ENCODE results near the gene LSS. TPM values are rescaled to one million over a fixed set of nuclear protein-coding genes. Genes with fewer than 3 reads are reported as not detected.

LSS gene
- total RNA-seq, 1 donor from 2014 or later, result 103 TPM

DNA sequence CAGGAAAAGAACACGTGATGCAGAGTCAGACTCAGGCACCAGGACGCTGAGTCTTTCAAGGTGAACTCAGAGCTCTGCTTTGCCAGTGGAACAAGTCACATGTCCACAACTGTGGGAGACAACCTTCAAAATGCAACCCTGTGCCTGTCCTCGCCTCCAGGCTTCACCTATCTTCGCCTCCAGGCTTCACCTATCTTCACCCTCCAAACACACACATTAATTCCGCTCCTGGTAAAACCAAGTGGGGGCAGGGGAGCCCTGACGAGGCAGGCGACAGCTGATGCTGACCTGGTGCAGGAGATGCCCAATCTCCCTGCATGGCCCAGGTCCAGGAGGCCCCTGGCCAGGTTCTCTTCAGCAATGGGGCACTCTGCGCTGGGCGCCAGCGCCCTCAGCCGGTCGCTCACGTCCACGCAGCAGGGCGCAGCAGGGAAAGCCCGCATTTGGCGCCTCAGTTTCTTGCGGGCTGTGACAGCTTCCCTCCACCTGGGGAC lies 28.0 kb upstream of the LSS start:
- Histone ChIP-seq H3K9me3 (no peaks in the 10 kb centered on the region), H3K27me3 (no peaks in the 10 kb centered on the region), H3K36me3 (peaks cover 0 to 99% of the 10 kb centered on the region in 2 donors), H3K4me3 (no peak overlapping the region), H3K27ac (no peak overlapping the region), H3K4me1 (no peaks in the 10 kb centered on the region)
- no peak for DNase-seq (ENCODE audit: extremely low spot score in 2 of 2)
- TF ChIP-seq, protein P1, sequence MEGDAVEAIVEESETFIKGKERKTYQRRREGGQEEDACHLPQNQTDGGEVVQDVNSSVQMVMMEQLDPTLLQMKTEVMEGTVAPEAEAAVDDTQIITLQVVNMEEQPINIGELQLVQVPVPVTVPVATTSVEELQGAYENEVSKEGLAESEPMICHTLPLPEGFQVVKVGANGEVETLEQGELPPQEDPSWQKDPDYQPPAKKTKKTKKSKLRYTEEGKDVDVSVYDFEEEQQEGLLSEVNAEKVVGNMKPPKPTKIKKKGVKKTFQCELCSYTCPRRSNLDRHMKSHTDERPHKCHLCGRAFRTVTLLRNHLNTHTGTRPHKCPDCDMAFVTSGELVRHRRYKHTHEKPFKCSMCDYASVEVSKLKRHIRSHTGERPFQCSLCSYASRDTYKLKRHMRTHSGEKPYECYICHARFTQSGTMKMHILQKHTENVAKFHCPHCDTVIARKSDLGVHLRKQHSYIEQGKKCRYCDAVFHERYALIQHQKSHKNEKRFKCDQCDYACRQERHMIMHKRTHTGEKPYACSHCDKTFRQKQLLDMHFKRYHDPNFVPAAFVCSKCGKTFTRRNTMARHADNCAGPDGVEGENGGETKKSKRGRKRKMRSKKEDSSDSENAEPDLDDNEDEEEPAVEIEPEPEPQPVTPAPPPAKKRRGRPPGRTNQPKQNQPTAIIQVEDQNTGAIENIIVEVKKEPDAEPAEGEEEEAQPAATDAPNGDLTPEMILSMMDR (IDR thresholded peaks at IDR 0.05), result no peak
- no peak for TF ChIP-seq POLR2AphosphoS5 (IDR thresholded peaks at IDR 0.05; ENCODE audit: insufficient read depth in 1 of 2, low read depth in 1 of 2)
- TF ChIP-seq POLR2A (IDR thresholded peaks at IDR 0.05), result no peak
- intact Hi-C loops (cut with DNase I), result no loop called here

DNA sequence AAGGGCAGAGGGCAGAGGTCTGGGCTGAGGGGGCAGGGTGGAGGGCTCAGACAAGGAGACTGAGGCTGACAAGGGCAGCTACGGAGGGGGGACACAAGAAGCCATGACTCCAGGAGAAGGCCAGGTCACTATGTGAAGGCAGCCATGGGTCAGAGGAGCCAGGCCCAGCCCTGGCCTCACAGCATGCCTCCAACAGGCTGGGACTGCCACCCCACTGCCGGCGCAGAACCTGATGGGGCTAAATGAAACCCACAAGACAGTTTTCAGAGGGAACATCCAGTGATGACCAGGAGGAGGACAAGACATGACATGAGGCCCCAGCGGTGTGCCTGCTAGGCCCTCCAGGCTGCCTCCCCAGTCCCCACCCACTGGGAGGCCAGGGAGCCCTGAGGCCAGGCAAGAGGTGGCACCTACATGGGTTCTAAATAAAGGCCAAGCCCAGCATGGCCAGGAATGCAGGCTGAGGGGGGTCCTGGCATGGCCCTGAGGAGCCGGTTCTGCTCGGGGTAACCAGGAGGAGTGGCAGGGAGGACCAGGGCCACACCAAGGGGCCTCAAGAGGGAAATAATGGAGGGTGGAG lies 27.3 kb upstream of the LSS start:
- Histone ChIP-seq H3K27me3 (no peaks in the 10 kb centered on the region), H3K36me3 (peaks cover 0 to 99% of the 10 kb centered on the region in 2 donors), H3K27ac (no peak overlapping the region), H3K4me1 (no peaks in the 10 kb centered on the region), H3K9me3 (no peaks in the 10 kb centered on the region), H3K4me3 (no peak overlapping the region)
- TF ChIP-seq POLR2AphosphoS5 (IDR thresholded peaks at IDR 0.05; ENCODE audit: insufficient read depth in 1 of 2, low read depth in 1 of 2), result no peak
- TF ChIP-seq, protein P1 (IDR thresholded peaks at IDR 0.05), result no peak
- TF ChIP-seq POLR2A (IDR thresholded peaks at IDR 0.05), result no peak
- DNase-seq (ENCODE audit: extremely low spot score in 2 of 2), result no peak
- intact Hi-C loops (cut with DNase I), result no loop called here

DNA sequence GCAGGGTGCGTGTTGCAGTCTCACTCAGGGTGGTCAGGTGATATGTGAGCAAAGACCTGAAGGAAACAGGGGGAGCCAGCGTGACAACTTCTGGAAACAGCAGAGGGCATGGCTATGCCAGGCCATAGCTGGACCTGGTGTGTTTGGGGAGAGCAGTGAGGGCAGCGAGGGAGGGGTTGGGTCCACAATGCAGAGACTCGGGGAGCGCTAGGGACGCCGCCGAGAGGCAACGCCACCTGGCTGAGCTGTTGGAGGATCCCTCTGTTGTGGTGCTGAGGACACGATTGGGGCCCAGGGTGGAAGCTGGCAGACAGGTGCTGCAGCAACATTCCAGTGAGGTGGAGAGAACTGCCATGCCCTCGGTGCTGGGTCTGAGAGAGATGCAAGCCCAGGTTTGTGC lies 26.6 kb upstream of the LSS start:
- Histone ChIP-seq H3K4me3 (no peak overlapping the region), H3K27ac (no peak overlapping the region), H3K36me3 (peaks cover 0 to 99% of the 10 kb centered on the region in 2 donors), H3K27me3 (no peaks in the 10 kb centered on the region), H3K4me1 (no peaks in the 10 kb centered on the region), H3K9me3 (no peaks in the 10 kb centered on the region)
- intact Hi-C loops (cut with DNase I), result no loop called here
- no peak for DNase-seq (ENCODE audit: extremely low spot score in 2 of 2)
- TF ChIP-seq POLR2A (IDR thresholded peaks at IDR 0.05) (no peak), POLR2AphosphoS5 (IDR thresholded peaks at IDR 0.05; ENCODE audit: insufficient read depth in 1 of 2, low read depth in 1 of 2) (no peak)
- TF ChIP-seq, protein P1 (IDR thresholded peaks at IDR 0.05), result no peak

DNA sequence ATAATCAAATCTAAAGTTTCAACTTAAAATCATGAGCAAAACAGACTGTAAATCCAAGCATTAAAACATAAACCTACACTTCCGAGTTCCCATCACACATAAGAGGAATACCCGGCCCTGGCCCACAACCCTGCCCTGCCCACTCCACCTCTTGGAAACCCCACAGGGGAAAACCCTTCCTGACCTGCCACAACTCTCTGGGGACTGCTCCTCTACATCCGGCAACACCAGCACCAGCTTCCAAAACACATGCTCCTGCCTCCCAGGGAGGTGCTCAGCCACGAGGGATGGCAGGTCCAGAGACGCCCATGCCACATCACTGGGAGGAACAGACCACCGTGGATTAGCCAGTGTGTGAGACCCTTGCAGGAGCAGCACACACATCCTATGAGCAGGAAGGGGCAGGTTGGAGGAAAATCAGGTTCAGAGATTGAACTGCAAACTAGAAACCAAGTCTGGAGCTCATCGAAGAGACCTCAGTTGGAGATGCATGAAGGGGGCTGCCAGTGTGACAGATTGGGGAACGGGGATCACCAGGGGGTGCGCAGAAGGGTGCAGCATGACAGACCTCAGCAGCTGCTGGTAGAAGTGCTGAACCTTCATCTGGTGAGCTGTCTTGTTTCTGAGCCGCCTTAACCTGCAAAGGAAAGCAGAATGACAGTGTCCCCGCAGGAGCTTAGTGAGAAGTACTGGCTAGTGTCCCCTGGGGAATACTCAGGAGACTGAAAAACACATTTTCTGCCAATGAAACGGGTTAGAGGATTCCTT lies 25.8 kb upstream of the LSS start:
- no peaks in the 10 kb centered on the region for H3K9me3 ChIP-seq
- intact Hi-C loops (cut with DNase I), result no loop called here
- peaks cover 0 to 98% of the 10 kb centered on the region in 2 donors for H3K36me3 ChIP-seq
- TF ChIP-seq POLR2A (IDR thresholded peaks at IDR 0.05), result no peak
- no peak for TF ChIP-seq POLR2AphosphoS5 (IDR thresholded peaks at IDR 0.05; ENCODE audit: insufficient read depth in 1 of 2, low read depth in 1 of 2)
- TF ChIP-seq, protein P1 (IDR thresholded peaks at IDR 0.05), result no peak
- no peak overlapping the region for H3K27ac ChIP-seq
- H3K4me1 ChIP-seq, result no peaks in the 10 kb centered on the region
- H3K4me3 ChIP-seq, result no peak overlapping the region
- no peak for DNase-seq (ENCODE audit: extremely low spot score in 2 of 2)
- no peaks in the 10 kb centered on the region for H3K27me3 ChIP-seq

All from vagina (tissue), 2 donors.